ENCODE measurements around the gene PRKN.

DNA sequence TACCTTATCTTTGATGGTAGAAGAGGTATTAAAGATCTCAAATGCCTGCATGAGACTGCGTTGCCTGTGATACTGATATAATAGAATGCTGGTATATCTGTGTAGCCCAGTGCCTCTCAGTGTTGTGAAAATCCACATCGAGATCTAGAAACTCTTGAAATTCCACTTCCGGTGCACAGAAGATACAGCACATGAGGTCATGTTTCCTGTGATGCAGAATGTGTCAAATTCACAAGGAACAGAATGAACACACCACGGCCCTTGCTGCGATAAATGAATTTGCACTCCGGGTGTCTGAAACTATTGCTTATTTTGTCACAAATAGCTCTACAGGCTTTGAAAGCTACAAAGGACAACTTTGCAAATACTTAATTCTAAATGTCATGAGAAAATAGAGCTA lies 765.8 kb downstream of the PRKN start:
- TF ChIP-seq, protein P1, sequence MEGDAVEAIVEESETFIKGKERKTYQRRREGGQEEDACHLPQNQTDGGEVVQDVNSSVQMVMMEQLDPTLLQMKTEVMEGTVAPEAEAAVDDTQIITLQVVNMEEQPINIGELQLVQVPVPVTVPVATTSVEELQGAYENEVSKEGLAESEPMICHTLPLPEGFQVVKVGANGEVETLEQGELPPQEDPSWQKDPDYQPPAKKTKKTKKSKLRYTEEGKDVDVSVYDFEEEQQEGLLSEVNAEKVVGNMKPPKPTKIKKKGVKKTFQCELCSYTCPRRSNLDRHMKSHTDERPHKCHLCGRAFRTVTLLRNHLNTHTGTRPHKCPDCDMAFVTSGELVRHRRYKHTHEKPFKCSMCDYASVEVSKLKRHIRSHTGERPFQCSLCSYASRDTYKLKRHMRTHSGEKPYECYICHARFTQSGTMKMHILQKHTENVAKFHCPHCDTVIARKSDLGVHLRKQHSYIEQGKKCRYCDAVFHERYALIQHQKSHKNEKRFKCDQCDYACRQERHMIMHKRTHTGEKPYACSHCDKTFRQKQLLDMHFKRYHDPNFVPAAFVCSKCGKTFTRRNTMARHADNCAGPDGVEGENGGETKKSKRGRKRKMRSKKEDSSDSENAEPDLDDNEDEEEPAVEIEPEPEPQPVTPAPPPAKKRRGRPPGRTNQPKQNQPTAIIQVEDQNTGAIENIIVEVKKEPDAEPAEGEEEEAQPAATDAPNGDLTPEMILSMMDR (IDR thresholded peaks at IDR 0.05 in 8 of 11, conservative IDR thresholded peaks at IDR 0.05 in 3 of 11), result no peak
- TF ChIP-seq POLR2AphosphoS5 (IDR thresholded peaks at IDR 0.05), result no peak
